Effector CD4-positive, alpha-beta T cell (primary cell): Measurements from ENCODE around the gene GOLPH3.
"Not testable (repeated sequence)": the region's sequence is repeated elsewhere in the genome, so short reads cannot be mapped to it uniquely, and the experiment has no call there.

Experiments used
- DNase-seq: peaks from one replicate; pipeline ENCODE4 v3.0.0-alpha.2; 2020

GOLPH3 gene

GRCh38 chr5:32132757-32133156 is 41.4 kb downstream of the GOLPH3 start:
- DNase-seq, result no peak

- DNase-seq, result no peak
Measured at GRCh38 chr5:32131604-32132003, 42.5 kb downstream of the GOLPH3 start.

DNA sequence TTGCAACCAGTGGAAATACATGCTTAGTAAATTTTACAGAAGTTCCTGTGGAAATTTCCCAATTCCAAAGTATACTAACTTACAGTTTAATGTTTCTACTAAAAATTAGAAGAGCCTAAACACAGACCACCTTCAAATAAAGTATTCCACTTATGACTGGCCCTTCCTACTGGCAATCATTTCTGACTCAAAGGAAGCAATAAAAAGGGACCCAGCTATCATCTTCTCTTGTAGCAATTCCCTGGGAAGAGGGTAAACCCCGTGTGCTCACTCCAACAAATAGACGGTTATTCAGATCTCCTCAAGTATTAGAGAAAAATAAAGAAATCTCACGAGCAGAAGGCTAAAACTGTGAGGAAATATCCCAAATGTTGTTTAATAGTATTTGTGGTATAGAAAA is 43.3 kb downstream of the GOLPH3 start:
- no peak for DNase-seq

GRCh38 chr5:32129074-32129598 is 45.0 kb downstream of the GOLPH3 start:
- no peak for DNase-seq

- DNase-seq, result no peak
Measured at GRCh38 chr5:32127711-32128110, 46.4 kb downstream of the GOLPH3 start.

DNA sequence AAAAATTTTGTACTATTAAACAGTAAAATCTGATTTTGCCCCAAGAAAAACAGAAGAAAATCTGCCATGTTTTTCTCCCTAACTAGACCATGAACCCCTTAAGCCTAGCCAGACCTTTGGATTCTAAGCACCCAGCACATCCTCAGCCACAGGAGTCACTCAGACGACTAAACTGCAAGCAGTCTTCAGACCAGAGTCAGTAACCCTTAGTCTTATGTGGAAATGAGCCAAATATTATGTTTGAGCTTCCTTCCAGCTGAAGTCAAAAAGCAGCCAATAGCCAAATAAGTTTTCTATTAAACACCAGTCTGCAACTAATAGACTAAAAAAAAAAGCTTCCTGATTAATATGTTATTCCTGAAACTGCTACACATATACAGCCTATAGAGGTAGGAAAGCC is 47.4 kb downstream of the GOLPH3 start:
- no peak for DNase-seq

- DNase-seq, result no peak
Measured at GRCh38 chr5:32123889-32124676, 50.0 kb downstream of the GOLPH3 start.

DNA sequence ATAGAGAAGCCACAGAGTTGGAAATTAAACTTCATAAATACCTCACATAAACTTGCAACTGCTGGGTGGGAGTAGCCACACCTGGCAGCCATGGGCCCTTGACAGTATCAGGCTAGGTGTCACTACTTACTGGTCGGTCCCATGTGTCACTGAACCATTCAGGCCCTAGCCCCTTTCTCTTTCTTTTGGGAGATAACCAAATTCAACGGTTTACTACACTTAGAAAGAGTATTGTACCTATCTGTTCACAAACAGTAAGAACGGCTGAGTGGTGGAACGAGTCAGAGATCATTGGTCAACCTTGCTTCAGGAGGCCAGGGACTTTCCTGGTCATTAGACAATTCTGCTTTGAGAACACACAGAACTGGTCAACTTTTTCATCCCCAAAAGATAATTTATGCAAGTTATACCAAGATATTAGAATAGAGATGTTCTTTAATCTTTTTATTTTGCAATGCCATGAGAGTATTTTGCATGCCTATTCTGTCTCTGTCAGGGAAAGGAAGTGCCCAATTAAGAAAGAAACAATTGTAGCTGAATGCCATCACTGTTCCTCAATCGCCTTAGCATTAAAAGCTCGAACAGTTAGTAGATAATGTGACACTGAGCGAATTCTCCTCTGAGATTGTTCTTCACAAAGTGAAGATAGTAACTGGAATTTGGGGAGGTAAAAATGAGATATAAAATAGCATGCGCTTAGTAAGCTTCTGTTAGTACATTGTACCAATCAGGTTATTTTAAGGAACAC is 50.9 kb downstream of the GOLPH3 start:
- DNase-seq, result no peak

DNA sequence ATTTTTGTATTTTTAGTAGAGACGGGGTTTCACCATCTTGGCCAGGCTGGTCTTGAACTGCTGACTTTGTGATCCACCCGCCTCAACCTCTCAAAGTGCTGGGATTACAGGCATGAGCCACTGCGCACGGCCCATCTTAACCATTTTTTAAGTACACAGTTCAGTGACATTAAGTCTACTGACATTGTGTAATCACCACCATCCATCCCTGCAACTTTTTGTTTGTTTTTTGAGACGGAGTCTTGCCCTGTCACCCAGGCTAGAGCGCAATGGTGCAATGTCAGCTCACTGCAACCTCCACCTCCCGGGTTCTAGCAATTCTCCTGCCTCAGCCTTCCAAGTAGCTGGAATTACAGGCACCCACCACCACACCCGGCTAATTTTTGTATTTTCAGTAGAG is 55.2 kb downstream of the GOLPH3 start:
- DNase-seq, result not testable (repeated sequence)

GRCh38 chr5:32116574-32117313 is 57.4 kb downstream of the GOLPH3 start:
- no peak for DNase-seq

- DNase-seq, result no peak
Measured at GRCh38 chr5:32115985-32116384, 58.1 kb downstream of the GOLPH3 start.

- no peak for DNase-seq
Measured at GRCh38 chr5:32110111-32110696, 63.9 kb downstream of the GOLPH3 start.

- DNase-seq, result no peak
Measured at GRCh38 chr5:32109236-32109635, 64.9 kb downstream of the GOLPH3 start.

- DNase-seq, result no peak
Measured at GRCh38 chr5:32108167-32108566, 66.0 kb downstream of the GOLPH3 start.

DNA sequence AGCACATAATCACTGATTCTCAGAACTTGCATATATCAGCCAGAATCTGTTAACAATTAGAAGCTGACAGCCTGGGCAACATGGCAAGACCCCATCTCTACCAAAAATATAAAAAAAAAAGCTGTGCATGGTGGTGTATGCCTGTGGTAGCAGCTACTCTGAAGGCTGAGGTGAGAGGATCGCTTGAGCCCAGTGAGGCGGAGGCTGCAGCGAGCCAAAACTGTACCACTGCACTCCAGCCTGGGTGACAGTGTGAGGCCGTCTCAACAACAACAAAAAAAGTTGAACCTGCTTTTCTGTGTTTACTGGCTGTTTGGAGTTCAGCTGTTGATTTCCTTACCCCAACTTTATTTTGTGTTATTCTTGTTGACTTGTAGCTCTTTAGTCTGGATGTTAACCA is 66.8 kb downstream of the GOLPH3 start:
- DNase-seq, result no peak

- DNase-seq, result no peak
Measured at GRCh38 chr5:32103521-32103920, 70.6 kb downstream of the GOLPH3 start.

DNA sequence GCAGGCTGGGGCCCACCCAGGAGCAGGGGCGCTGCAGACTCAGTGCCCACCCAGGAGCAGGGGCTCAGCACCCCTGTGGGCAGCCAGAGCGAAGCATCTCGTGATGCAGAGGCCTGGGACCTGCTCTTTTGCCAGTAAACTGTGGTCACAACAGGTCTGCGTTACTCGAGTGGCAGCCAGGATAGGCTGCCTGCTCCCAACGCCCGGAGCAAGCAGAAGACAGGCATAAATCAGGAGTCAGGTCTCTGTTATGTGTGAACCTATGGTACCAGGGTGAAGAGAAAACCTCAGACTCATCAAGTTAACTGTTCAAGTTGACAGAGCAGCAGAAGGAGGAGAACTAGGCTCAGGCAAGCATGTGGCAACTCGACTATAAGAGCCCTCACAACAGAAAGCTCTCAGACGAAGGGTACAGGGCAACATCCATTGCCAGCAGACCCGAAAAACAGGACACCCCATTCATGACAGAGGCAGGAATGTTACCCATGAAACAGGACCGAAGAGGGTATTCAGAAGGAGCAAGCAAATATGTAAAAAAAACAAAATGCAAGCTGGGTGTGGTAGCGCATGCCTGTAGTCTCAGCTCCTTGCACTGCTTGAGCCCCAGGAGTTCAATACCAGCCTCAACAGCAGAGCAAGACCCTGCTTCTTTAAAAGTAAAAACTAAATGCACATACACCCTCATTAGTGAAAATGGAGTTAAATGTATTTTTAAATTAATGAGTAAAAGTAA is 71.7 kb downstream of the GOLPH3 start:
- DNase-seq, result no peak

GRCh38 chr5:32100691-32101302 is 73.3 kb downstream of the GOLPH3 start:
- DNase-seq, result no peak

DNA sequence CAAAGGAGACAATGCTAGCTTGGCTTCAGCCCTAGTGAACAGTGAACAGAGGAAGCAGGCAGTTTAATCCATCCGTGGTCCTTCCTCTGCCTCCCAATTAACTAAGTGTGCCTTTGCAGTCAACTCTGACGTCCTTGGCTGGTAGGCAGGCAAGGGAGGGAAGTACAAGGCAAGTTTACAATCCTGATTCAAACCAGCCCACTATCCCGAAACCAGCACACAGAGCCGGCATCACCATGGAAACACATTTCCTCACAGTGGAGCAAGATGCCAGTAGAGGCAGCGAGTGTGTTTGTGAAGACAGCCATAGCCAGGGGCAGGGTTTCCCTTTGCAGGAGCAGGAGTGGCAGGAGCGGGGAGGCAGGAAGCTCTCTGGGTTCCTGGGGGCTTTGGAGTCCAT is 73.9 kb downstream of the GOLPH3 start:
- DNase-seq, result no peak

GRCh38 chr5:32099486-32100035 is 74.6 kb downstream of the GOLPH3 start:
- DNase-seq, result no peak

GRCh38 chr5:32098890-32099310 is 75.2 kb downstream of the GOLPH3 start:
- no peak for DNase-seq
